RPMI7951 (cell line): ENCODE measurements around the gene JAK1. TPM values are rescaled to one million over a fixed set of nuclear protein-coding genes. Genes with fewer than 3 reads are reported as not detected.

Experiments used
- total RNA-seq: library from RNA; depleted of rRNA; stranded (reverse); fragments of >200 nt; shearing (Covaris generic); gene quantifications from 2 replicates; pipeline ENCODE4 v1.2.3, GENCODE V29; 2014; rRNA removed

Gene JAK1
- total RNA-seq, 1 experiment from 2014 or later = 72.1 TPM

Other genes with a start within 250 kb of the JAK1 start
- 2.4 and 2.5 TPM in 2 replicates for gene RAVER2, start 221.5 kb downstream of the JAK1 start, total RNA-seq
- 37.5 and 59.9 TPM in 2 replicates for gene AK4, start 181.7 kb upstream of the JAK1 start, total RNA-seq